Activated naive CD8-positive, alpha-beta T cell treated with anti-CD3 and anti-CD28 coated beads, Interleukin-2, amount 50 U/mL, for 24 hours (primary cell): ENCODE measurements around the gene NCOA3.

Source experiments
- ATAC-seq: fragments of 150-1000 bp; cut with Tn5 transposase; one replicate; pipeline ENCODE4 v1.10.0; 2021
- DNase-seq: peaks from one replicate; pipeline ENCODE4 v3.0.0; 2021
- H3K27ac Mint-ChIP-seq: one replicate; pipeline ENCODE4 v1.8.0; 2021; ENCODE audit warnings: mild to moderate bottlenecking, mixed read lengths
- H3K27me3 Mint-ChIP-seq: one replicate; pipeline ENCODE4 v1.8.0; 2021; ENCODE audit warnings: mixed read lengths
- H3K36me3 Mint-ChIP-seq: one replicate; pipeline ENCODE4 v1.8.0; 2021; ENCODE audit warnings: low read depth, mixed read lengths
- H3K4me1 Mint-ChIP-seq: one replicate; pipeline ENCODE4 v1.8.0; 2021; ENCODE audit warnings: mixed read lengths
- H3K4me3 Mint-ChIP-seq: one replicate; pipeline ENCODE4 v1.8.0; 2021; ENCODE audit warnings: mild to moderate bottlenecking, moderate library complexity, mixed read lengths
- H3K9me3 Mint-ChIP-seq: one replicate; pipeline ENCODE4 v1.8.0; 2021; ENCODE audit warnings: mixed read lengths

NCOA3 gene

GRCh38 chr20:47645632-47646031, 143.9 kb downstream of the NCOA3 start:
- Mint-ChIP-seq H3K36me3 (peaks cover 60% of the 10 kb centered on the region), H3K9me3 (no peaks in the 10 kb centered on the region), H3K4me1 (peaks cover 1% of the 10 kb centered on the region), H3K27ac (peak overlapping the region; percentile 11), H3K4me3 (no peak overlapping the region), H3K27me3 (no peaks in the 10 kb centered on the region)
- DNase-seq = no peak
- no peak for ATAC-seq

GRCh38 chr20:47647994-47648393, 146.3 kb downstream of the NCOA3 start:
- no peaks in the 10 kb centered on the region for H3K9me3 Mint-ChIP-seq
- H3K27me3 Mint-ChIP-seq = no peaks in the 10 kb centered on the region
- H3K36me3 Mint-ChIP-seq = peaks cover 60% of the 10 kb centered on the region
- no peak for ATAC-seq
- H3K4me1 Mint-ChIP-seq = peaks cover 1% of the 10 kb centered on the region
- H3K4me3 Mint-ChIP-seq = no peak overlapping the region
- H3K27ac Mint-ChIP-seq = no peak overlapping the region
- no peak for DNase-seq

GRCh38 chr20:47648943-47649342, 147.3 kb downstream of the NCOA3 start:
- Mint-ChIP-seq H3K4me1 (peaks cover 1% of the 10 kb centered on the region), H3K4me3 (no peak overlapping the region), H3K36me3 (peaks cover 61% of the 10 kb centered on the region), H3K27ac (no peak overlapping the region), H3K27me3 (no peaks in the 10 kb centered on the region), H3K9me3 (no peaks in the 10 kb centered on the region)
- DNase-seq (no peak), ATAC-seq (no peak)

- ATAC-seq (no peak), DNase-seq (no peak)
- no peaks in the 10 kb centered on the region for H3K27me3 Mint-ChIP-seq
- H3K27ac Mint-ChIP-seq = no peak overlapping the region
- H3K36me3 Mint-ChIP-seq = peaks cover 62% of the 10 kb centered on the region
- no peaks in the 10 kb centered on the region for H3K4me1 Mint-ChIP-seq
- H3K9me3 Mint-ChIP-seq = no peaks in the 10 kb centered on the region
- H3K4me3 Mint-ChIP-seq = no peak overlapping the region
Observed at GRCh38 chr20:47652301-47652700, 150.6 kb downstream of the NCOA3 start.

GRCh38 chr20:47652794-47653193, 151.1 kb downstream of the NCOA3 start:
- H3K27ac Mint-ChIP-seq = no peak overlapping the region
- H3K9me3 Mint-ChIP-seq = no peaks in the 10 kb centered on the region
- DNase-seq (no peak), ATAC-seq (no peak)
- H3K27me3 Mint-ChIP-seq = no peaks in the 10 kb centered on the region
- H3K4me3 Mint-ChIP-seq = no peak overlapping the region
- H3K36me3 Mint-ChIP-seq = peaks cover 65% of the 10 kb centered on the region
- H3K4me1 Mint-ChIP-seq = no peaks in the 10 kb centered on the region

GRCh38 chr20:47653869-47654268, 152.2 kb downstream of the NCOA3 start:
- Mint-ChIP-seq H3K27ac (no peak overlapping the region), H3K36me3 (peaks cover 61% of the 10 kb centered on the region), H3K27me3 (no peaks in the 10 kb centered on the region), H3K4me3 (no peak overlapping the region), H3K4me1 (no peaks in the 10 kb centered on the region), H3K9me3 (no peaks in the 10 kb centered on the region)
- DNase-seq (no peak), ATAC-seq (no peak)

GRCh38 chr20:47654370-47654769, 152.7 kb downstream of the NCOA3 start:
- Mint-ChIP-seq H3K27ac (no peak overlapping the region), H3K27me3 (no peaks in the 10 kb centered on the region), H3K4me3 (no peak overlapping the region), H3K36me3 (peaks cover 58% of the 10 kb centered on the region), H3K9me3 (no peaks in the 10 kb centered on the region), H3K4me1 (no peaks in the 10 kb centered on the region)
- DNase-seq = no peak
- no peak for ATAC-seq

- ATAC-seq = no peak
- Mint-ChIP-seq H3K4me3 (no peak overlapping the region), H3K4me1 (no peaks in the 10 kb centered on the region), H3K36me3 (peaks cover 59% of the 10 kb centered on the region), H3K27ac (no peak overlapping the region), H3K27me3 (no peaks in the 10 kb centered on the region), H3K9me3 (no peaks in the 10 kb centered on the region)
- no peak for DNase-seq
Observed at GRCh38 chr20:47655635-47656034, 153.9 kb downstream of the NCOA3 start.

- Mint-ChIP-seq H3K4me1 (no peaks in the 10 kb centered on the region), H3K36me3 (peaks cover 55% of the 10 kb centered on the region), H3K4me3 (no peak overlapping the region), H3K27ac (no peak overlapping the region), H3K27me3 (no peaks in the 10 kb centered on the region), H3K9me3 (no peaks in the 10 kb centered on the region)
- DNase-seq (no peak), ATAC-seq (no peak)
Observed at GRCh38 chr20:47656318-47656717, 154.6 kb downstream of the NCOA3 start.

- no peak overlapping the region for H3K4me3 Mint-ChIP-seq
- H3K27me3 Mint-ChIP-seq = no peaks in the 10 kb centered on the region
- H3K4me1 Mint-ChIP-seq = peaks cover 3% of the 10 kb centered on the region
- no peaks in the 10 kb centered on the region for H3K9me3 Mint-ChIP-seq
- H3K27ac Mint-ChIP-seq = peak overlapping the region; percentile 65
- peaks cover 32% of the 10 kb centered on the region for H3K36me3 Mint-ChIP-seq
- ATAC-seq (no peak), DNase-seq (no peak)
Observed at GRCh38 chr20:47659904-47660601, 158.4 kb downstream of the NCOA3 start.

- DNase-seq (no peak), ATAC-seq (no peak)
- H3K4me1 Mint-ChIP-seq = peaks cover 3% of the 10 kb centered on the region
- H3K9me3 Mint-ChIP-seq = no peaks in the 10 kb centered on the region
- no peak overlapping the region for H3K4me3 Mint-ChIP-seq
- H3K27me3 Mint-ChIP-seq = no peaks in the 10 kb centered on the region
- H3K27ac Mint-ChIP-seq = no peak overlapping the region
- H3K36me3 Mint-ChIP-seq = peaks cover 29% of the 10 kb centered on the region
Observed at GRCh38 chr20:47660602-47660905, 158.9 kb downstream of the NCOA3 start.

- Mint-ChIP-seq H3K4me3 (no peak overlapping the region), H3K27me3 (no peaks in the 10 kb centered on the region), H3K9me3 (no peaks in the 10 kb centered on the region), H3K27ac (no peak overlapping the region), H3K36me3 (peaks cover 28% of the 10 kb centered on the region), H3K4me1 (peaks cover 3% of the 10 kb centered on the region)
- ATAC-seq = no peak
- no peak for DNase-seq
Observed at GRCh38 chr20:47660983-47661700, 159.5 kb downstream of the NCOA3 start.

GRCh38 chr20:47661714-47662113, 160.0 kb downstream of the NCOA3 start:
- Mint-ChIP-seq H3K9me3 (no peaks in the 10 kb centered on the region), H3K36me3 (peaks cover 24% of the 10 kb centered on the region), H3K4me3 (no peak overlapping the region), H3K27ac (no peak overlapping the region), H3K4me1 (peaks cover 3% of the 10 kb centered on the region), H3K27me3 (no peaks in the 10 kb centered on the region)
- DNase-seq (no peak), ATAC-seq (no peak)

GRCh38 chr20:47662483-47663353, 161.0 kb downstream of the NCOA3 start:
- H3K9me3 Mint-ChIP-seq = no peaks in the 10 kb centered on the region
- no peak overlapping the region for H3K27ac Mint-ChIP-seq
- H3K36me3 Mint-ChIP-seq = peaks cover 16% of the 10 kb centered on the region
- no peaks in the 10 kb centered on the region for H3K27me3 Mint-ChIP-seq
- no peak overlapping the region for H3K4me3 Mint-ChIP-seq
- ATAC-seq = no peak
- peaks cover 3% of the 10 kb centered on the region for H3K4me1 Mint-ChIP-seq
- no peak for DNase-seq
